Transverse colon (tissue), 4 donors: ENCODE results near the gene DEFB132. TPM values are rescaled to one million over a fixed set of nuclear protein-coding genes. Genes with fewer than 3 reads are reported as not detected.

Source experiments
- total RNA-seq, 4 donors: library from RNA; depleted of rRNA; stranded (reverse); fragments of >200 nt; gene quantifications; one replicate each; pipeline ENCODE4 v1.1.0, GENCODE V29; 2016

The DEFB132 gene
- total RNA-seq, 4 donors from 2014 or later = not detected

Other genes starting within 250 kb of the DEFB132 start
- gene DEFB125, start 170.1 kb upstream of the DEFB132 start, total RNA-seq = not detected
- not detected for gene DEFB126, start 115.1 kb upstream of the DEFB132 start, total RNA-seq
- not detected for gene DEFB127, start 100.3 kb upstream of the DEFB132 start, total RNA-seq
- gene DEFB128, start 68.0 kb upstream of the DEFB132 start, total RNA-seq = not detected
- not detected for gene DEFB129, start 30.5 kb upstream of the DEFB132 start, total RNA-seq
- gene C20orf96, start 33.0 kb downstream of the DEFB132 start, total RNA-seq = 10 to 100 TPM in 1 of 4 donors, 1 to 10 TPM in 3; 3.0 to 97.3 (median 3.7) TPM
- 10 to 100 TPM in 2 of 4 donors, 1 to 10 TPM in 2; 6.6 to 16.0 (median 10.1) TPM for gene ZCCHC3, start 39.8 kb downstream of the DEFB132 start, total RNA-seq
- 1 to 10 TPM; 2.0 to 5.0 (median 3.5) TPM for gene SOX12, start 67.8 kb downstream of the DEFB132 start, total RNA-seq
- 10 to 100 TPM in 3 of 4 donors, 1 to 10 TPM in 1; 7.1 to 18.0 (median 12.8) TPM for gene NRSN2, start 89.4 kb downstream of the DEFB132 start, total RNA-seq
- gene TRIB3, start 123.0 kb downstream of the DEFB132 start, total RNA-seq = 10 to 100 TPM in 2 of 4 donors, 1 to 10 TPM in 2; 3.8 to 11.3 (median 7.9) TPM
- 100 to 1,000 TPM; 101 to 152 (median 110) TPM for gene RBCK1, start 150.6 kb downstream of the DEFB132 start, total RNA-seq
- gene TBC1D20, start 204.8 kb downstream of the DEFB132 start, total RNA-seq = 10 to 100 TPM; 29.1 to 65.5 (median 36.9) TPM